Measurements from ENCODE around the gene PHC3. TPM values are rescaled to one million over a fixed set of nuclear protein-coding genes. Genes with fewer than 3 reads are reported as not detected.

Gene PHC3
- polyA plus RNA-seq, 1 donor (not counting 4 experiments of a cell fraction or from before 2014, with no cell fraction given): 32.2 TPM

- no peak for TF ChIP-seq CTCF (optimal IDR thresholded peaks at IDR 0.05 in 1 of 3, IDR thresholded peaks at IDR 0.05 in 1 of 3, conservative IDR thresholded peaks at IDR 0.05 in 1 of 3; ENCODE audit: extremely low read depth in 1 of 3, insufficient read depth in 2 of 3, low read length in 3 of 3)
- TF ChIP-seq EZH2 (IDR thresholded peaks at IDR 0.05; ENCODE audit: low read length): no peak
- Histone ChIP-seq H3K27me3 (ENCODE audit: control insufficient read depth, extremely low read depth, insufficient read depth, low read length) (no peaks in the 10 kb centered on the region), H4K20me1 (ENCODE audit: control insufficient read depth, extremely low read depth, insufficient read depth, low read length) (no peaks in the 10 kb centered on the region), H2AFZ (ENCODE audit: control insufficient read depth, low read length) (no peak overlapping the region), H3K4me2 (ENCODE audit: control insufficient read depth, extremely low read depth, insufficient read depth, low read depth, low read length) (no peak overlapping the region), H3K4me3 (ENCODE audit: control insufficient read depth in 2 of 3, extremely low read depth in 1 of 3, insufficient read depth in 2 of 3, low read depth in 1 of 3, low read length in 3 of 3) (no peak overlapping the region), H3K9ac (ENCODE audit: control insufficient read depth, extremely low read depth, insufficient read depth, low read length) (no peak overlapping the region), H3K9me3 (ENCODE audit: control insufficient read depth, low read depth, low read length) (no peaks in the 10 kb centered on the region), H3K27ac (ENCODE audit: control insufficient read depth, insufficient read depth, low read length) (no peak overlapping the region), H3K36me3 (ENCODE audit: control insufficient read depth in 2 of 2, extremely low read depth in 1 of 2, insufficient read depth in 2 of 2, low read length in 2 of 2) (peaks cover 0 to 3% of the 10 kb centered on the region in 2 experiments), H3K79me2 (ENCODE audit: control insufficient read depth, insufficient read depth, low read length) (peaks cover 2% of the 10 kb centered on the region), H3K9me1 (ENCODE audit: control insufficient read depth, extremely low read depth, insufficient read depth, low read length) (no peaks in the 10 kb centered on the region), H3K4me1 (ENCODE audit: control insufficient read depth, extremely low read depth, insufficient read depth, low read length) (no peaks in the 10 kb centered on the region)
- DNase-seq (ENCODE audit: low read depth, low spot score) (no peak), FAIRE-seq (no peak)
- dilution Hi-C loops (cut with MboI; ENCODE audit: extremely low pct_ligation_motif_present, low sequenced_read_pairs): no loop called here
Measured at GRCh38 chr3:170137986-170138385, 43.5 kb downstream of the PHC3 start.

GRCh38 chr3:170132335-170132734 lies 49.2 kb downstream of the PHC3 start:
- FAIRE-seq (no peak), DNase-seq (ENCODE audit: low read depth, low spot score) (no peak)
- H4K20me1 ChIP-seq (ENCODE audit: control insufficient read depth, extremely low read depth, insufficient read depth, low read length): no peaks in the 10 kb centered on the region
- no peaks in the 10 kb centered on the region for H3K4me1 ChIP-seq (ENCODE audit: control insufficient read depth, extremely low read depth, insufficient read depth, low read length)
- H3K4me2 ChIP-seq (ENCODE audit: control insufficient read depth, extremely low read depth, insufficient read depth, low read depth, low read length): no peak overlapping the region
- dilution Hi-C loops (cut with MboI; ENCODE audit: extremely low pct_ligation_motif_present, low sequenced_read_pairs): no loop called here
- H3K4me3 ChIP-seq (ENCODE audit: control insufficient read depth in 2 of 3, extremely low read depth in 1 of 3, insufficient read depth in 2 of 3, low read depth in 1 of 3, low read length in 3 of 3): no peak overlapping the region
- TF ChIP-seq EZH2 (IDR thresholded peaks at IDR 0.05; ENCODE audit: low read length): no peak
- TF ChIP-seq CTCF (optimal IDR thresholded peaks at IDR 0.05 in 1 of 3, IDR thresholded peaks at IDR 0.05 in 1 of 3, conservative IDR thresholded peaks at IDR 0.05 in 1 of 3; ENCODE audit: extremely low read depth in 1 of 3, insufficient read depth in 2 of 3, low read length in 3 of 3): no peak
- no peak overlapping the region for H2AFZ ChIP-seq (ENCODE audit: control insufficient read depth, low read length)
- H3K9ac ChIP-seq (ENCODE audit: control insufficient read depth, extremely low read depth, insufficient read depth, low read length): no peak overlapping the region
- H3K9me3 ChIP-seq (ENCODE audit: control insufficient read depth, low read depth, low read length): no peaks in the 10 kb centered on the region
- H3K27ac ChIP-seq (ENCODE audit: control insufficient read depth, insufficient read depth, low read length): no peak overlapping the region
- H3K79me2 ChIP-seq (ENCODE audit: control insufficient read depth, insufficient read depth, low read length): peaks cover 2% of the 10 kb centered on the region
- peaks cover 6 to 18% of the 10 kb centered on the region in 2 experiments for H3K36me3 ChIP-seq (ENCODE audit: control insufficient read depth in 2 of 2, extremely low read depth in 1 of 2, insufficient read depth in 2 of 2, low read length in 2 of 2)
- H3K9me1 ChIP-seq (ENCODE audit: control insufficient read depth, extremely low read depth, insufficient read depth, low read length): no peaks in the 10 kb centered on the region
- H3K27me3 ChIP-seq (ENCODE audit: control insufficient read depth, extremely low read depth, insufficient read depth, low read length): no peaks in the 10 kb centered on the region

Measured in keratinocyte (primary cell).